GM12892 (cell line): Measurements from ENCODE around the gene ITGA3.

Experiments
- POLR2A ChIP-seq: IDR thresholded peaks from 2 replicates; pipeline ENCODE4 v1.6.1; 2011; ENCODE audit warnings: low read depth, low read length, control low read depth
- TAF1 ChIP-seq: IDR thresholded peaks from 2 replicates; pipeline ENCODE4 v1.6.1; 2011; ENCODE audit warnings: low read depth, mild to moderate bottlenecking, control low read depth, low read length, borderline replicate concordance

GRCh38 chr17:50100480-50100883 is 44.6 kb downstream of the ITGA3 start:
- TF ChIP-seq TAF1 (no peak), POLR2A (no peak)
